Stimulated activated CD4-positive, alpha-beta T cell treated with anti-CD3 and anti-CD28 coated beads, Interleukin-12 subunit alpha, Interleukin-12 subunit beta, amount 100 ng/mL, for 48 hours (primary cell): ENCODE data around the gene NCS1.

Source experiments
- DNase-seq, 3 donors: peaks; one replicate each; pipeline ENCODE4 v3.0.0-alpha.2; 2020; ENCODE audit warnings: low read depth in 2 of 3, low spot score in 1 of 3

NCS1 gene

DNA sequence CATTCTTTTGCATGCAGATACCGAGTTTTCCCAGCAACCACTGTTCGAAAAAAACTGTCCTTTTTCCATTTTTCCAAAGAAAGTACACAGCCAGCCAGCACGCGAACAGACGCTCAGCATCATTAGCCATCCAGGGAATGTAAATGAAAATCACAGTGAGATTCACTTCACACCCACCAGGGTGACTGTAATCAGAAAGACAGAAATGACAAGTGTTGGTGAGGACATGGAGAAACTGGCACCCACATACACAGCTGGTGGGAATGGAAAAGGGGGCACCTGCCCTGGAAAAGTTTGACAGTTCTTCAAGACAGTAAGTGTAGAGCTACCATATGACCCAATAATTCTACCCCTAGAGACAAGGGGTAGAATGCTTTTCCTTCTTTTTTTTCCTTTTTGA is 25.0 kb upstream of the NCS1 start:
- no peak for DNase-seq

DNA sequence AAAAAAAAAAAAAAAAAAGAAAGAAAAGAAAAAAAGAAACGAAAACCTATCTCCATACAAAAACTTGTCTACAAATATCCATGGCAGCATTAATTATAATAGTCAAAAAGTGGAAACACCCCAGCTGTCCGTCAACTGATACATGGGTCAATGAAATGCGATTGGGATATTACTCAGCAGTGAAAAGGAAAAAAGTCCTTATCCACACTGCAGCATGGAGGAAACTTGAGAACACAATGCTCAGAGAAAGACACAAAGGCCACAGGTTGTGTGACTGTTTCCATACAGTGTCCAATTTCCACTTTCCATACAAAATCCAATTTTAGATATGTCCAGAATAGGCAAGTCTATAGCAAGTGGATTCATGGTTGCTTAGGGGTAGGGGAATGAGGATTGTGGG is 24.3 kb upstream of the NCS1 start:
- no peak for DNase-seq

DNA sequence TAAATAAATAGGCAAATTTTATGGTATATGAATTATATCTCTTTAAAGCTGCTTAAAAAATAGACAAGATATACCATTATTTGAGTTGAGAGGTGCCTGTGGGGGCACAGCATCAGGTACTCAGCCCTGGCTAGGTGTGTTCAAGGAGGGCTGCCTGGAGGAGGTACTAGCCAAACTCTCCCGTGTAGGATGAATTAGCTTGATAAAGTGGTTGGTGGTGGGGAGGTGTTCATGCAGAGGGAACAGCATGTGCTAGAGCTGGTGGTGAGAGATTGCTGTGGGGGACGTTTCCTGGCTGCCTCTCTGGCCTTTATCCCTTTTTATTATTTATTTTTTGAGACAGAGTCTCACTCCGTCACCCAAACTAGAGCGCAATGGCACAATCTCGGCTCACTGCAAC is 23.2 kb upstream of the NCS1 start:
- DNase-seq = no peak

DNA sequence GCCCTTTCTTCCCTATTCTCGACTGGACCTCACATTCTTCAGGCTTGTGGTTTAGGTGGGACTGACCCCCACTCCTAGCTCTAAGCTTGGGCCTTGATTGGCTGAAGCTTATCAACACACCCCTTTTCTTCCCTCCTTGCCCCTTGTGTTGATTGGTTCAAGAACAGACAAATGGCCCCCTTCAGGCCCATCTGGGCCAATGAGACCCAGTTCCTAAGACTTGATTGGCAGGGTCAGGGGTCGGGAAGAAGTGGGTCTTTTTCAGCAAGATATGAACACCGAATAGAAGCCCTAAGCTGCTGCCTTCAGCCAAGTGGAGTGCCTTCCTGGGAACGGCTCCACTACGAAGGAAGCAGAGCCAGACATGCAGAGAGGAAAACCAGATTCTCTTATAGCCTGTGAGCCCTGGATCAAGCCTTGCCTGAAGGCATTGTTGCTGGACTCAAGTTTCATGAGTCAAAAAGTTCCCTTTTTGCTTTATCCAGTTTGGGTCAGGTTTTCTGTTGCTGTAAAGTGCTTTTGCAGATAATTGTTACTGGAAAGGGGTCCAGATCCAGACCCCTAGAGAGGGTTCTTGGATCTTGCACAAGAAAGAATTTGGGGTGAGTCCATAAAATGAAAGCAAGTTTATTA is 22.4 kb upstream of the NCS1 start:
- DNase-seq = no peak

DNA sequence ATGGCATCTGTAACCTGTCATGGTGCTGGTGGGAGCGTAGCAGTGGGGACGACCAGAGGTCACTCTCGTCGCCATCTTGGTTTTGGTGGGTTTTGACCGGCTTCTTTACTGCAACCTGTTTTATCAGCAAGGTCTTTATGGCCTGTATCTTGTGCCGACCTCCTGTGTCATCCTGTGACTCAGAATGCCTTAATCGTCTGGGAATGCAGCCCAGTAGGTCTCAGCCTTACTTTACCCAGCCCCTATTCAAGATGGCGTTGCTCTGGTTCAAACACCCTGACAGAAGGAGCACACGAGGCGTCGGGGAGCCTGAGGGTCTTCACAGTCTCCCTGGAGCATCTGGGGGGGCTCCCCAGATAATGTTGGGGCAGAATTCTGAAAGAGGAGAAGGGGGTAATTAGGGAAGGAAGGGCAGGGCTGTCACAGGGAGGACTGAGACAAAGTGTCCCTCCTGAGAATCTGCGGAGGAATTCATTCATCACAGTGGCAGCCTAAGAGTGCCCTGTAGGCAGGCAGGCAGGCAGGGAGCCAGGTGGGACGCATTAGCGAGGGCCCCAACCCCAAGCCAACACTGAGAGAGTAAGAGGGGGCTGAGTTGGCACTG is 21.3 kb upstream of the NCS1 start:
- DNase-seq = no peak

DNA sequence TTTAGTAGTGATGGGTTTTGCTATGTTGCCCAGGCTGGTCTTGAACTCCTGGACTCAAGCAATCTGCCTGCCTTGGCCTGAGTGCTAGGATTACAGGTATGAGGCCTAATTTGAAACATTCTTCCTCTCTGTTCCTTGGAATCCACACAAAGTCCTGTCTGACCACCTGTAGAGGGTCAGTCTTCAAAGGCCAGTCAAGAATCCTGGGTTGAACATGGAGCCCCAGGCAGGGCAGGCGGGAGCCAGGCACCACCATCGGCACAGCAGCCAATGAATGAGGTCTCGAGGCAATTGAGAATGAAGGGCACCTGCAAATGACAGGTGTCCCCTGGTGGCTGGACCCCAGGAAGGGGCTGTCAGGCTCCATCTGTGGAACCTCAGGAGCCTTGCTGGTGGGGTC is 17.4 kb upstream of the NCS1 start:
- no peak for DNase-seq

DNA sequence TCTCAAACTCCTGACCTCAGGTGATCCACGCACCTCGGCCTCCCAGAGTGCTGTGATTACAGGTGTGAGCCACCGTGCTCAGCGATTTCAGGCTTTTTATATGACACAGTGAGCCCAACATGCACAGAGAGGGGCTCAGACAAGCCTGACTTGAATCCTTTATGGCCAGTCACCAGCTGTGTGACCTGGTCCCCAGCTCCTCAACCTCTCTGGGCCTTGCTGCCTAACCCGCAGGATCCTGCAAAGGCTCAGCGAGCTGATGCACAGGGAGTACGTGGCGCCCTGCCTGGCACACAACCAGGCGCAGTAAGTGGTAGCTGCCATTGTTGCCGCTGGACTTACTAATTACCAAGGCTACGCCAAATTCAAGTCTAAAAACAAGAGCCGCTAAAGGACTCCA is 16.6 kb upstream of the NCS1 start:
- DNase-seq = no peak

DNA sequence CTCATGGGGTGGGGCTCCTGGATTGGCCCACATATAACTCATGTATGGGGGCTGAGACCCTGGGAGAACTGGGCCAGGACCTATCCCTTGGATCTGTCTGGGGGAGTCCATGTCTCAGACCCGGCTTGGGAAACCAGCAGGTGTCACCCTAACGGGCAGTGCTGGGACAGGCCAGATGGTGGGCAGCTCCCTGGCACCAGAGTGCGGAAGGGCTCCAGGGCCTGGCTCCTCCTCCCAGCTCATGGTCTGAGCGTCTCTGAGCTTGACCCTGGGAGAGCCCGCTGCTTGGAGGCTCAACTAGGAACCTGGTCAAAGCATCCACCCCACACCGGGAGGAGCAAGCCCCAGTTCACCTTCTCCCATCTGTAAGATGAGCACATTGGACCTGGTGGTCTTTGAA is 15.5 kb upstream of the NCS1 start:
- no peak for DNase-seq

DNA sequence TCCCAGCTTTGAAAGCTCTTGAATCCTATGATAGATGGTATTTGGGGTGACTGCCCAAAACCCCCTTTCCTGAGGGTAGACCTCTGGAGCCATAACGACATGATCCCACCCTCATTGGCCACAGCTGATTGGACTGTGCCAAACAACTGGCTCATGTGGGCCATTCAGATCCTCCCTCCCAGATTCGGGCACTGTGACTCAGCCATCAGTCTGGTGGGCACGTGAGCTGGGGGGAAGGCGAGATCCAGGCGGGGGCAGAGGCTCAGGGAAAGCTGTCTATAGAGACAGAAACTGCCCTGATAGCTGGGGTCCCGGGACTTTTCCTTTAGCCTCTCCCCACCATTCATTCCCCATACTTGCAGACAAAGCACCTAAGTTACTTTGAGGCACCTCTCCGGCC is 15.1 kb upstream of the NCS1 start:
- no peak for DNase-seq

DNA sequence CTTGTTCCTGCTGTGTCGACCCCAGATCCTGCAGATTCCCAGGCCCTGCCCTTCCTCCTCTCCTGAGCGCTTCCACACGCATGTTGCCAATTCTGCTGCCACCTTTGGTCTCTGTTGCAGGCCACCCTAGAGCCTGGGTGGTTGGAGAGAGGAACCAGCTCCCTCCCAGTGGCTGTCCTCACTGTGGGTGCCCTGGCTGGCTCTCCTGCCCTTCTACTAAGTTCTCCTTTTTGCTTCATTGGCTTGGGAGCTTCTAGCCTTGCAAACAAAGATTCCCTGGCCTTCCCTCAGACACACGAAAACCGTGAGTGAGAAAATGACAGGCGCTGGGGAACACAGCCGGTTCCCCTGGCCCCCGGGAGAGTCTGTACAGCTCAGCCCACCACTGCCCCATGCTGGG is 14.2 kb upstream of the NCS1 start:
- no peak for DNase-seq

DNA sequence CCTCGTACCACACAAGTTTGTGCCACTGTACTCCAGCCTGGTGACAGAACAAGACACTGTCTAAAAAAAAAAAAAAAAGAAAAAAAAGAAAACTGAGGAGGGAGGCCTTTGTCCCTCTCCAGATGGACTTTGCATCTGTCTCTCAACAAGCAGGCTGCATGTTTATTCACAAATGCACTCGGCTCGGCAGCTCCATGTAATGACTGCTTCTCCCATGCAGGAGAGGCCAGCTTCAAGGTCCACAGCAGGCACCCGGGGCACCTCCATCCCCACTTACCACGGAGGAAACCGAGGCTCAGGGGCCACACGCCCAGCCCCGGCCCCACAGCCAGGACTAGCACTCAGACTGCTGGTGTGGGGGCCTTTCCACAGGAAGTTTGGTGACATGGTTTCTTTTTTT is 13.1 kb upstream of the NCS1 start:
- no peak for DNase-seq

DNA sequence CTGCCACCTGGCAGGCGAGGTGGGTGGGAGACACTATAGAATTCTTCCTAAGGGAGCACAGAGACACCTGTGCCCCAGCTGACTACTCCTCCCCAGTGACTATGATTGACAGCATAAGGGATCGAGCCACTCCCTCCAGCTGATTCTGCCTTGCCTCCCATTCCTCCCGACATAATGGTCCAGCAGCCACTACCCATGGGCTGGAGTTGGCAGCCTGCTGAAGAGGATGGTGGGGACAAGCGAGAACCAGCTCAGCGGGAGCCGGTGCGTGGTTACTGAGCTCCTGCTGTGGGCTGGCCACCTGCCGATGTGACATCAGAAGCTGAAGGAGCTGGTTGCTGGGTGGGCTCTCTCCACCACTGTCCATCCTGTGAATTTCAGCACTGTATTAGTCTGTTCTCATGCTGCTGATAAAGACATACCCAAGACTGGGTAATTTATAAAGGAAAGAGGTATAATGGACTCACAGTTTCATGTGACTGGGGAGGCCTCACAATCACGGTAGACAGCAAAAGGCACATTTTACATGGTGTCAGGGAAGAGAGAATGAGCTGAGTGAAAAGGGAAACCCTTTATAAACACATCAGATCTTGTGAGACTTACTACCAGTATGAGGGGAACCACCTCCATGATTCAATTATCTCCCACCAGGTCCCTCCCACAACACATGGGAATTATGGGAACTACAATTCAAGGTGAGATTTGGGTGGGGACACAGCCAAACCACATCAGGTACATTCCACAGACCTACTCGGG is 12.1 kb upstream of the NCS1 start:
- no peak for DNase-seq

DNA sequence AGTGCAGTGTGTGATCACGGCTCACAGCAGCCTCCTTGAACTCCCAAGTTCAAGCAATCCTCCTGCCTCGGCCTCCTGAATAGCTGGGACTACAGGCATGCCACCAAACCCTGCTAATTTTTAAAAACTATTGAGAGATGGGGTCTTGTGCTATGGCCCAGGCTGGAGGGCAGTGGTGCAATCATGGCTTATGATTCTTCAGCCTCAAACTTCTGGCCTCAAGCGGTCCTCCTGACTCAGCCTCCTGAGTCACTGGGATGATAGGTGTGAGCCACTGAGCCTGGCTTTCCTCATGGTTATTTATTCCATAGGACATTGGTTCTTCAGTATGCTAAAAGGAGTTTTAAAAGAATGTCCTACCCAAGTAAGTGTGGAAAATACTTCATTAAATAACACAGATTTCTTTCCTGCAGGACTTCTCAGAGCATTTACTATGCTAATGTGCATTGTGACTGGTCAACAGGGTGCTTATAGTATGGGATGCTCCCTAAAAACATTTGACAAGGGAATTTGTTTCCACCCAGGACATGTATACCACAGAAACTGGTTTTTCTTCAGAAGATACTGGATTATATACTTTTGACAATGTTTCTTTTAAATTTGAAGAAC is 11.2 kb upstream of the NCS1 start:
- no peak for DNase-seq

DNA sequence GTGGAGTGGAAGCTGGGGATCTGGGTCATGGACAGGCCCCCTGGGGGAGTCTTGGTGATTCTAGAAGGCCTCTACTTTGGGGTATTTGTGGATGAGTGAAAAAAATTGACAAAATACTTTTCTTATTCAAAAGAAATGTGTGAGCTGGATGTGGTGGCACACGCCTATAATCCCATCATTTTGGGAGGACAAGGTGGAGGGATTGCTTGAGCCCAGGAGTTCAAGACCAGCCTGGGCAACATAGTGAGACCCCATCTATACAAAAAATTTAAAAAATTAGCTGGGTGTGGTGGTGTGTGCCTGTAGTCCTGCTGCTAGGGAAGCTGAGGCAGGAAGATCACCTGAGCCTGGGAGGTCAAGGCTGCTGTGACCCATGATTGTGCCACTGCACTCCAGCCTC is 6.6 kb upstream of the NCS1 start:
- no peak for DNase-seq

DNA sequence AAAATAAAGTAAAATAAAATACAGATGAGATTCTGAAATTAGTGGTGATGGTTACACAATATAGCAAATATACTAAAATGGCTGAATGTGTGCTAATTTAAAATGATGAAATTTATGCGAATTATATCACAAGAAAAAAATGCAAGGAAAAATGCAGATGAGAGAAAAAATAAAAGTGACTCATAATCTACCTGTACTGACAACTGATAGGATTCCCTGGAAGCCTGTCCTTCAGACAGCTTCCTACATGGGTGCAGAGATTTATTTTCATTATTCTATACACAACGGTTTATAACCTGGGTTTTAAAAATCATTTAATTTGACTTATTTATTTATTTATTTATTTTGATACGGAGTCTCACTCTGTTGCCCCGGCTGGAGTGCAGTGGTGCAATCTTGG is 5.8 kb upstream of the NCS1 start:
- DNase-seq = no peak

DNA sequence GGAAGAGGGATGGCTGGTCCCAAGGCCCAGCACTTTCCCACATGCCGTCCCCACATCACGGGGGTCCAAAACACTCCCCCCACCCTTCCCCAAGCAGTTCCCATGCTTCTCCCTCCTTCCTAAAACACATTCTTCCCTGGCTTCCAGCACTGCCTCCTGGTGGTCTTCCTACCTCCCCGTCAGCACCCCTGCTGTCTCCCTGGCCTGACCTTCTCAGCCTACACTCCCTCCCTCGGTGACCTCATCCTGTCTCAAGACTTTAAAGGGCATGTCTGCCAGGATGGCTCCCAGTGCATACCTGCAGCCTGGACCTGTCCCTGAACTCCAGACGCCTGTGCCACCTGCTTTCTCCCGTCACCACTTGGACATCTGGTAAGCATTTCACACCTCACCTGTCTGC is 4.3 kb upstream of the NCS1 start:
- DNase-seq = no peak

DNA sequence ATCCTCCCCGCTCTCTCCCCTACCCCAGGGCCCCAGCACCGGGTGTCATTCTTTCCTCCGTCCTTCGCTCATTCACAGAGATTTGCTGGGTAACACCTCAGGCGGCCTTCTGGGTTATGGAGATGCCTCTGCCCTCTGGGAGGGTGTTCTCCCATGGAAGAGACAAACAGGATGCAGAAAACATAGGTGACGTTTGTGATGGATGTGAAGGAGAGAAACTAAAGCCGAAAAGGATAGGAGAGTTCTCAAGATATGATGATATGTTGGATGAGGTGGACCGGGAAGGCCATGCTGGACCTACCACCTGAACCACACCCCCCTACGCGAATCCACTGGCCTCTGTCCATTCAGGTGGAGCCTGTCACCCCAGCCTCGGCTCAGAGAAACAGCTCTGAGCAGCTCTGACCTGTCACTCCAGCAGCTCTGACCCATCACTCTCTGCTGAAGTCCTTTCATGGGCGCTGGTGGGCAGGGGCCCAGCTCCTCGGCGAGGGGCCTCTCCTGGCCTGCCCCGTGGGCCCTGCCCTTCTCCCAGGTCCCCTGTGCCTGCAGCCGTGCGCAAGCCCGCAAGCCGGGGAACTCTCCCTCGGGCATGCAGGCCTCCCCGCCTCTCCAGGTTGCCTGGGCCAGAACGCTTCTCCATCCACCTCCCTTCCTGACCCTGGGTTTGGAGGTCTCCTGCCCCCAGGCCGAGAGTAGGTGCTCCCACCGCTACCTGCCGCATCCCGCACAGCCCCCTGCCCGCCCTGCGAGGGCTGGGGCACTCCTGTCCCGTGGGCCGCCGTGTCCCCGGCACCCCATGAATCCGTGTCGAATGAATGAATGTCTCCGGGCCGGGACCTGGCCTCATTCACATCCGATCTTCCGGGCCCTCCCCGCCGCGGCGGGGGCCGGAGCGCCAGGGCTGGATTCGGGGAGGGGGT is 717 bp upstream of the NCS1 start:
- DNase-seq = no peak

DNA sequence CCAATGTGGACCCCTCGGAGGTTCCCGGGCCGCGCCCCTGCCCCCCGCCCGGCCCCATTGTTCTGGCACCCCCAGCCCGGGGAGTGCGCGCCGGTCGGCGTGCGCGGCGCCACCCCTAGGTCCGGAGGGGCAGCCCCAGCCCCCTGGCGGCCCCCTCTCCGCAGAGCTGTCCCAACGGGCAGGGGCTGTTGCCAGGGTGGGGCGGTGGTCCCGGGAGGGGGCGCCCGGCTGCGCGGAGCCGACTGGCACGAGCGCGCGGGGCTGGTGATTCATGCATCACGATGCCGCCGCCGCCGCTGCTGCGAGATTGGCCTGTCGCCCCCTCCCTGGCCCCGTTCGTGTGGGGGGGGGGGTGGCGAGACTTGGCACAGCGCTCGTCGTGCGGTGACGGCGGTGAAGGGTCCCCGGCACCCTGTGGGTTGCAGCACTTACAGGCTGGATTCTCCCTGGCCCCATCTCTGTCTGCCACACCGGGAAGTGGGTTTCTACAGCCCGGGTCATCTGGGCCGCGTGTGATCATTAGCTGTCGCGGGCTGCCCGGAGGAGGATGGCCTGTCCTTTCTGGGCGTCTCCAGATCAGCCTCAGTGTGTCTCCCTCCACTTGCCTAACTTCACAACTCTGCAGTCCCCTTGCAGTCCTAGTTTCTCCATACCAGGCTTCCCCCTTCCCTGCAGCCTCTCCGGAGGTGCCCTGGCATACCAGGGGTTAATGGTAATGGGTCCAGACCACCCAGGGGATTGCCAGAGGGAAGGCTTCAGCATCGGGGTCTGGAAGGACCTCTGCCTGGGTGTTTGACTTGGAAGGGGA is 858 bp downstream of the NCS1 start:
- DNase-seq = peak in 2 of 3 donors; percentile 24

DNA sequence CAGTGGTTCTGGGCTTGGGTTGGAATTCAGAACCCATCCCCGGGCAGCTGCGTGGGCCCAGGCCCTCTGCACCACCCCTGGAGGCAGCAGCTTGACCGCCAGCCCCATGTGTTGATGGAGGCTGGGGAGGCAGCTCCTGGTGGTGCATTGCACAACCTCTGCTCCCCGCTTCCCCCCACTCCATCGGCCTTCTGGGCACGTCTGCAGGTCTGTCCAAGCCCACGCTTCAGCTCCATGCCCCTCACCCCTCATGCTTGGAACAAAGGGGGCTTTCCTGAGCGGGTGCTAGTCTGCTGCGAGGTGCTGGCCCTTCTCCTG is 1.4 kb downstream of the NCS1 start:
- no peak for DNase-seq

DNA sequence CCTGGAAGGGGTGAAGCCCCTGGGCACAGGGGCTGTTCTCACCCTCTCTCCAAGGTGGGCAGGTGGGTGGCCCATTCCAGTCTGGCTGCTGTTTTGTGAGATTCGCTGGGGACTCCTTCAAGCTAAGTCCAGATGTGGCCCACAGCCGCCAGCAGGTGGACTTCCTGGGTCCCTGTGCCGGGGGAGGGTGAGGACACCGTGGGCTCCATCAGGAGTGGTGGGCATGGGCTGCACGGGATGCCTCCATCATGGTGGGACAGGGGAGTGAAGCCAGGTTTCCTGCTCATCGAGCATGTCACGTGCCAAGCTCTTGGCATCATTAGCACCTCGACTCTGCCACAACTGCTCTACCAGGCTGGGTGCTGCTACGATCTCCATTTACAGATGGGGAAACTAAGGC is 1.8 kb downstream of the NCS1 start:
- DNase-seq = no peak

DNA sequence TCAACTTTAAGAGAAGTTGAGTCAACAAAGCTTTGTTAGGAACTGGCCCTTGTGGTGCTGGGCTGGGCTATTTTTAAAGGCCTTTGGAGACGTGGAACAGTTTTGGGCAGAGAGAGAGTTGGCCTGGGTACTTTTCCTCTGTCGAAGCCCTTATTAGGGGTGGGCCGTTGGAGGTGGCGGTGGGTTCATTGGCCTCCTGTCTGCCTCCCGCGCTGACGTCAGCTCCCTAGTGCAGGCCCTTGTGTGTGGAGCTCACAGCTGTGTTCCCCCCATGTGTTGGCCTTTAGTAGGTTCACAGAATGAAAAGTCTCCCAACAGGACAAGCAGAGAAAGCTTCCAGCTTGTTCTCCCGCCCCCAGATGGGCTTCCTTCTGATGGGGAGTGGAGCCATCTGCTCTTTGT is 2.7 kb downstream of the NCS1 start:
- no peak for DNase-seq
